ENCODE data around the gene CCT7.

- TF ChIP-seq, protein P1, sequence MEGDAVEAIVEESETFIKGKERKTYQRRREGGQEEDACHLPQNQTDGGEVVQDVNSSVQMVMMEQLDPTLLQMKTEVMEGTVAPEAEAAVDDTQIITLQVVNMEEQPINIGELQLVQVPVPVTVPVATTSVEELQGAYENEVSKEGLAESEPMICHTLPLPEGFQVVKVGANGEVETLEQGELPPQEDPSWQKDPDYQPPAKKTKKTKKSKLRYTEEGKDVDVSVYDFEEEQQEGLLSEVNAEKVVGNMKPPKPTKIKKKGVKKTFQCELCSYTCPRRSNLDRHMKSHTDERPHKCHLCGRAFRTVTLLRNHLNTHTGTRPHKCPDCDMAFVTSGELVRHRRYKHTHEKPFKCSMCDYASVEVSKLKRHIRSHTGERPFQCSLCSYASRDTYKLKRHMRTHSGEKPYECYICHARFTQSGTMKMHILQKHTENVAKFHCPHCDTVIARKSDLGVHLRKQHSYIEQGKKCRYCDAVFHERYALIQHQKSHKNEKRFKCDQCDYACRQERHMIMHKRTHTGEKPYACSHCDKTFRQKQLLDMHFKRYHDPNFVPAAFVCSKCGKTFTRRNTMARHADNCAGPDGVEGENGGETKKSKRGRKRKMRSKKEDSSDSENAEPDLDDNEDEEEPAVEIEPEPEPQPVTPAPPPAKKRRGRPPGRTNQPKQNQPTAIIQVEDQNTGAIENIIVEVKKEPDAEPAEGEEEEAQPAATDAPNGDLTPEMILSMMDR (conservative IDR thresholded peaks at IDR 0.05; ENCODE audit: low read depth, low read length) = no peak
- TF ChIP-seq EZH2 (IDR thresholded peaks at IDR 0.05; ENCODE audit: borderline replicate concordance, low read depth, low read length, poor library complexity, severe bottlenecking) = no peak
These were observed 4.0 kb downstream of the CCT7 start for GRCh38 chr2:73238149-73238548.
